GM12878 (cell line): Measurements from ENCODE around the gene SPTBN1.

ENCODE experiments used
- GABPA ChIP-seq: IDR thresholded peaks from 2 replicates; pipeline ENCODE4 v1.6.1; 2014; ENCODE audit warnings: antibody characterized with exemption, low read depth, mild to moderate bottlenecking, inconsistent platforms
- MEF2B ChIP-seq: fragments of 450-650 bp; IDR thresholded peaks from 2 replicates; pipeline ENCODE4 v1.6.1; 2018; ENCODE audit warnings: mild to moderate bottlenecking, moderate library complexity; ENCODE audit not compliant: partially characterized antibody, poor library complexity, severe bottlenecking
- SRF ChIP-seq, 2 experiments: IDR thresholded peaks; 2 replicates each; pipeline ENCODE4 v1.6.1; 2011; ENCODE audit warnings: low read depth in 2 of 2, low read length in 2 of 2, mild to moderate bottlenecking in 1 of 2, moderate library complexity in 1 of 2
- TF ChIP-seq, protein P1 (sequence below), 3 experiments: IDR thresholded peaks in 2 of 3; conservative IDR thresholded peaks in 1 of 3; 2 replicates each; pipeline ENCODE4 v1.5.1; 2011; ENCODE audit warnings: low read depth in 3 of 3, low read length in 3 of 3, mild to moderate bottlenecking in 3 of 3, control low read depth in 2 of 3, moderate library complexity in 2 of 3, inconsistent platforms in 1 of 3, mixed read lengths in 1 of 3; ENCODE audit not compliant: control insufficient read depth in 2 of 3, insufficient read depth in 1 of 3; ENCODE audit errors: extremely low read depth in 1 of 3

DNA sequence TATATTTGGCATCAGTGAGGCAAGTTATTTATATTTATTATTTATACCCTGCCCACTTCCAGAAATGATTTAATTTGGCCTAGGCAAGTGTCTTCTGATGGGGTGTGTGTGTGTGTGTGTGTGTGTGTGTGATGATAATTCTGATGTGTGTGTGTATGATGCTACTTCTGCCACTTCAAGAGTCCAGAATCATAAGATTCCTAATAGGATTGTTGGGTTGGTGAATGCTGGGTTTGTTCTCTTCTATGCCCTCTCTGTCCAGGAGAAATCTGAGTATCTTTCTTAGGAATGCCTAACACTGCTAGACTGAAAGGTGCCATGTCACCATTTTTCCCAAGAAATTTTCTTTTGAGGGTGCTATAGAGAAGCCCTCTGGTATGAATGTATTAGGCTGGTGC, 122.5 kb downstream of the SPTBN1 start:
- TF ChIP-seq MEF2B (no peak), GABPA (no peak), SRF (IDR thresholded peaks at IDR 0.05; ENCODE audit: low read depth in 2 of 2, low read length in 2 of 2) (no peak)
- TF ChIP-seq, protein P1, sequence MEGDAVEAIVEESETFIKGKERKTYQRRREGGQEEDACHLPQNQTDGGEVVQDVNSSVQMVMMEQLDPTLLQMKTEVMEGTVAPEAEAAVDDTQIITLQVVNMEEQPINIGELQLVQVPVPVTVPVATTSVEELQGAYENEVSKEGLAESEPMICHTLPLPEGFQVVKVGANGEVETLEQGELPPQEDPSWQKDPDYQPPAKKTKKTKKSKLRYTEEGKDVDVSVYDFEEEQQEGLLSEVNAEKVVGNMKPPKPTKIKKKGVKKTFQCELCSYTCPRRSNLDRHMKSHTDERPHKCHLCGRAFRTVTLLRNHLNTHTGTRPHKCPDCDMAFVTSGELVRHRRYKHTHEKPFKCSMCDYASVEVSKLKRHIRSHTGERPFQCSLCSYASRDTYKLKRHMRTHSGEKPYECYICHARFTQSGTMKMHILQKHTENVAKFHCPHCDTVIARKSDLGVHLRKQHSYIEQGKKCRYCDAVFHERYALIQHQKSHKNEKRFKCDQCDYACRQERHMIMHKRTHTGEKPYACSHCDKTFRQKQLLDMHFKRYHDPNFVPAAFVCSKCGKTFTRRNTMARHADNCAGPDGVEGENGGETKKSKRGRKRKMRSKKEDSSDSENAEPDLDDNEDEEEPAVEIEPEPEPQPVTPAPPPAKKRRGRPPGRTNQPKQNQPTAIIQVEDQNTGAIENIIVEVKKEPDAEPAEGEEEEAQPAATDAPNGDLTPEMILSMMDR (IDR thresholded peaks at IDR 0.05 in 2 of 3, conservative IDR thresholded peaks at IDR 0.05 in 1 of 3; ENCODE audit: control insufficient read depth in 2 of 3, extremely low read depth in 1 of 3, insufficient read depth in 1 of 3, low read depth in 3 of 3, low read length in 3 of 3) = no peak
